HEK293 (cell line): ENCODE data around the gene SST.

Source experiments
- CTCF ChIA-PET: fragments of 350-600 bp; formaldehyde crosslinking; extraction: SDS; loops from one replicate; lab custom pipeline; 2021; ENCODE audit warnings: antibody characterized with exemption; lab: Yijun Ruan, JAX
- POLR2A ChIA-PET: fragments of 300-600 bp; formaldehyde crosslinking; extraction: SDS; loops from one replicate; lab custom pipeline; 2020; ENCODE audit warnings: antibody characterized with exemption, inconsistent platforms; lab: Yijun Ruan, JAX
- H3K27ac ChIP-seq: fragments of 200-500 bp; sonication (Bioruptor generic); 2 replicates; pipeline ENCODE4 v1.5.1; 2014; ENCODE audit warnings: low read depth, low read length, control low read depth, inconsistent platforms; ENCODE audit errors: extremely low read depth
- H3K36me3 ChIP-seq, 2 experiments: fragments of 200-500 bp in 1 of 2; sonication (Bioruptor generic) in 1 of 2; 1 replicate in 1 of 2; 2 replicates in 1 of 2; pipeline ENCODE4 v1.5.1; 2014 to 2017; ENCODE audit warnings: inconsistent platforms in 2 of 2, low read length in 2 of 2; ENCODE audit not compliant: control insufficient read depth in 2 of 2, insufficient read depth in 1 of 2
- H3K4me1 ChIP-seq: fragments of 200-500 bp; sonication (Bioruptor generic); 2 replicates; pipeline ENCODE4 v1.5.1; 2014; ENCODE audit warnings: mild to moderate bottlenecking, low read length, inconsistent platforms; ENCODE audit not compliant: control insufficient read depth, insufficient read depth
- H3K4me3 ChIP-seq: 2 replicates; pipeline ENCODE4 v1.5.1; 2011; ENCODE audit warnings: low read depth, mild to moderate bottlenecking, control low read depth, low read length, moderate library complexity
- H3K9me3 ChIP-seq: fragments of 200-500 bp; sonication (Bioruptor generic); 2 replicates; pipeline ENCODE4 v1.5.1; 2014; ENCODE audit warnings: low read depth, low read length, inconsistent platforms; ENCODE audit not compliant: control insufficient read depth, insufficient read depth
- KLF1 ChIP-seq: fragments of 450-650 bp; formaldehyde crosslinking; IDR thresholded peaks from 2 replicates; pipeline ENCODE4 v1.5.1; 2016; ENCODE audit warnings: missing biosample characterization, missing genetic modification characterization
- OSR2 ChIP-seq: fragments of 450-650 bp; formaldehyde crosslinking; IDR thresholded peaks from 2 replicates; pipeline ENCODE4 v1.5.1; 2016; ENCODE audit warnings: missing biosample characterization, missing genetic modification characterization
- PRDM1 ChIP-seq: fragments of 450-650 bp; formaldehyde crosslinking; IDR thresholded peaks from 2 replicates; pipeline ENCODE4; 2016; ENCODE audit warnings: missing biosample characterization, missing genetic modification characterization
- PRDM10 ChIP-seq: fragments of 450-650 bp; formaldehyde crosslinking; IDR thresholded peaks from 2 replicates; pipeline ENCODE4 v1.5.1; 2016; ENCODE audit warnings: missing biosample characterization, missing genetic modification characterization
- SALL2 ChIP-seq: fragments of 450-650 bp; formaldehyde crosslinking; IDR thresholded peaks from 2 replicates; pipeline ENCODE4 v1.5.0; 2017; ENCODE audit warnings: missing biosample characterization, mild to moderate bottlenecking, missing genetic modification characterization, borderline replicate concordance
- ZBTB1 ChIP-seq: fragments of 450-650 bp; formaldehyde crosslinking; IDR thresholded peaks from 2 replicates; pipeline ENCODE4 v1.5.1; 2016; ENCODE audit warnings: missing biosample characterization, missing genetic modification characterization
- ZBTB44 ChIP-seq: fragments of 450-650 bp; IDR thresholded peaks from 2 replicates; pipeline ENCODE4 v1.5.1; 2018; ENCODE audit warnings: missing biosample characterization, mild to moderate bottlenecking, missing genetic modification characterization
- ZBTB49 ChIP-seq: fragments of 450-650 bp; formaldehyde crosslinking; IDR thresholded peaks from 2 replicates; pipeline ENCODE4 v1.5.1; 2016; ENCODE audit warnings: missing biosample characterization, missing genetic modification characterization, low read depth
- ZFHX2 ChIP-seq: fragments of 450-650 bp; formaldehyde crosslinking; conservative IDR thresholded peaks from 2 replicates; pipeline ENCODE4 v1.5.1; 2016; ENCODE audit warnings: missing biosample characterization, missing genetic modification characterization
- ZFP3 ChIP-seq: fragments of 450-650 bp; formaldehyde crosslinking; IDR thresholded peaks from 2 replicates; pipeline ENCODE4 v1.5.1; 2016; ENCODE audit warnings: low read depth, missing biosample characterization, missing genetic modification characterization
- ZFP41 ChIP-seq: fragments of 450-650 bp; formaldehyde crosslinking; IDR thresholded peaks from 2 replicates; pipeline ENCODE4 v1.5.1; 2016; ENCODE audit warnings: missing biosample characterization, missing genetic modification characterization, borderline replicate concordance
- ZNF10 ChIP-seq: fragments of 450-650 bp; formaldehyde crosslinking; IDR thresholded peaks from 2 replicates; pipeline ENCODE4 v1.5.1; 2017; ENCODE audit warnings: missing biosample characterization, missing genetic modification characterization
- ZNF174 ChIP-seq: fragments of 450-650 bp; formaldehyde crosslinking; IDR thresholded peaks from 2 replicates; pipeline ENCODE4 v1.5.0; 2017; ENCODE audit warnings: missing biosample characterization, mild to moderate bottlenecking, missing genetic modification characterization
- ZNF433 ChIP-seq: fragments of 450-650 bp; formaldehyde crosslinking; IDR thresholded peaks from 2 replicates; pipeline ENCODE4 v1.5.1; 2016; ENCODE audit warnings: missing biosample characterization, missing genetic modification characterization, low read depth
- ZNF48 ChIP-seq: fragments of 450-650 bp; formaldehyde crosslinking; IDR thresholded peaks from 2 replicates; pipeline ENCODE4 v1.5.1; 2016; ENCODE audit warnings: missing biosample characterization, missing genetic modification characterization
- ZNF514 ChIP-seq: fragments of 450-650 bp; formaldehyde crosslinking; IDR thresholded peaks from 2 replicates; pipeline ENCODE4 v1.5.1; 2016; ENCODE audit warnings: missing biosample characterization, missing genetic modification characterization
- ZNF654 ChIP-seq: fragments of 450-650 bp; formaldehyde crosslinking; IDR thresholded peaks from 2 replicates; pipeline ENCODE4 v1.5.1; 2016; ENCODE audit warnings: low read depth, missing biosample characterization, missing genetic modification characterization
- ZNF704 ChIP-seq: fragments of 450-650 bp; formaldehyde crosslinking; IDR thresholded peaks from 2 replicates; pipeline ENCODE4 v1.5.1; 2016; ENCODE audit warnings: missing biosample characterization, missing genetic modification characterization
- ZNF768 ChIP-seq: fragments of 450-650 bp; formaldehyde crosslinking; IDR thresholded peaks from 2 replicates; pipeline ENCODE4 v1.5.1; 2018; ENCODE audit warnings: missing biosample characterization, mild to moderate bottlenecking, missing genetic modification characterization
- ZSCAN18 ChIP-seq: fragments of 450-650 bp; formaldehyde crosslinking; IDR thresholded peaks from 2 replicates; pipeline ENCODE4 v1.5.1; 2016; ENCODE audit warnings: missing biosample characterization, missing genetic modification characterization
- TF ChIP-seq, protein P1 (sequence below): fragments of 450-650 bp; formaldehyde crosslinking; IDR thresholded peaks from 2 replicates; pipeline ENCODE4 v1.5.1; 2016; ENCODE audit warnings: missing biosample characterization, missing genetic modification characterization
- TF ChIP-seq, protein P2 (sequence below): fragments of 450-650 bp; formaldehyde crosslinking; IDR thresholded peaks from 2 replicates; pipeline ENCODE4 v1.5.0; 2017; ENCODE audit warnings: missing biosample characterization, missing genetic modification characterization, borderline replicate concordance

The SST gene

DNA sequence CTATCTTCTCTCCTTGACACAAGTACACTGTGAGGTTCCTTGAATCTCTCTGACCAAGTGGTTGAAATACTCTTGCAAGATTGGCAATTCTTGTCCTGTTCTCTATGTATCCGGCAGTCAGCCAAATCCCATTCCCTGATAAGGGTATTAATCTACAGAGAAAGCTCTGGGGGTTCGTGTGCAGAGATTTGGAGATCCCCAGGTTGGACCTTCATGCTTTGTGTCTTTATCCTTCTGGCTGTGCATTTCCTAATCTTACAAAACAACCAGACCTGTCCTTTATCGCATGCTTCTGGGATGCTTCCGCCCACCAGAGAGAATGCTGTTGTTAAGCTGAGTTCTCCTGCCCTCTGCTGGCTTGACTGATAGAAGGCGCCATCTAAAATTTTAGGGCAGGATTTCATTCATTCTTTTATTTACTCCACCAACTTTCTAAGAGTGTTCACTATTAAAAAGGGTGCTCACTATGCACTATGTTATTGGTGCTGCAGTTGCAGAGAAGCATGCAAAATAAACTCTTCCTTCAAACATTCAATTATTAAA is 8.6 kb upstream of the SST start (continued):
- TF ChIP-seq PRDM10 (tag by site-specific recombination) (no peak), SALL2 (tag by site-specific recombination) (no peak), ZFHX2 (tag by site-specific recombination) (peak; percentile 52), ZNF704 (no peak), ZBTB49 (tag by site-specific recombination) (no peak), OSR2 (tag by site-specific recombination) (no peak), ZSCAN18 (tag by site-specific recombination) (no peak), PRDM1 (no peak), ZBTB1 (tag by site-specific recombination) (no peak), ZNF514 (tag by site-specific recombination) (no peak), ZNF10 (0 out of 2 replicates have a peak, but pooled peaks have one; percentile 36), ZNF654 (peak; percentile 72), ZFP3 (tag by site-specific recombination) (no peak), ZFP41 (tag by site-specific recombination) (no peak)
- TF ChIP-seq, protein P1, sequence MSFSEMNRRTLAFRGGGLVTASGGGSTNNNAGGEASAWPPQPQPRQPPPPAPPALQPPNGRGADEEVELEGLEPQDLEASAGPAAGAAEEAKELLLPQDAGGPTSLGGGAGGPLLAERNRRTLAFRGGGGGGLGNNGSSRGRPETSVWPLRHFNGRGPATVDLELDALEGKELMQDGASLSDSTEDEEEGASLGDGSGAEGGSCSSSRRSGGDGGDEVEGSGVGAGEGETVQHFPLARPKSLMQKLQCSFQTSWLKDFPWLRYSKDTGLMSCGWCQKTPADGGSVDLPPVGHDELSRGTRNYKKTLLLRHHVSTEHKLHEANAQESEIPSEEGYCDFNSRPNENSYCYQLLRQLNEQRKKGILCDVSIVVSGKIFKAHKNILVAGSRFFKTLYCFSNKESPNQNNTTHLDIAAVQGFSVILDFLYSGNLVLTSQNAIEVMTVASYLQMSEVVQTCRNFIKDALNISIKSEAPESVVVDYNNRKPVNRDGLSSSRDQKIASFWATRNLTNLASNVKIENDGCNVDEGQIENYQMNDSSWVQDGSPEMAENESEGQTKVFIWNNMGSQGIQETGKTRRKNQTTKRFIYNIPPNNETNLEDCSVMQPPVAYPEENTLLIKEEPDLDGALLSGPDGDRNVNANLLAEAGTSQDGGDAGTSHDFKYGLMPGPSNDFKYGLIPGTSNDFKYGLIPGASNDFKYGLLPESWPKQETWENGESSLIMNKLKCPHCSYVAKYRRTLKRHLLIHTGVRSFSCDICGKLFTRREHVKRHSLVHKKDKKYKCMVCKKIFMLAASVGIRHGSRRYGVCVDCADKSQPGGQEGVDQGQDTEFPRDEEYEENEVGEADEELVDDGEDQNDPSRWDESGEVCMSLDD (tag by site-specific recombination): no peak

DNA sequence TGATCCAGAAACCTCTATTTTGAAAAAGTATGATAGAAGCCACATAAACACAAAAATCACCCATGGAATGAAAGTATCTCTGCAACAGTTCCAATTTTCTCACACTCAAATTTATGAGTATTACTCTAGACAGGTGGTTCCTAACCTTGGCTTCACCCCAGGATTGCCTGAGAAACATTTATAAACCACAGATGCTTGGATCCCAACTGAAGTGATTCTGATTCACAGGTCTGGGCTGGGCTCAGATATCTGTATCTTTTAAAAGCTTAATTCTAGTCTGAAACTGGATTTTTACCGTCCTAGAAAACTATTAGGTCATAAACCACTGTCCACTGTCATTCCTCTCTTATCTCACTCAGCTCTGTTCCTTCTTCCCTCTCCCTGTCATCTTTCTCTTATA is 7.4 kb upstream of the SST start:
- Histone ChIP-seq H3K36me3 (no peaks in the 10 kb centered on the region), H3K4me3 (no peak overlapping the region), H3K9me3 (no peaks in the 10 kb centered on the region), H3K27ac (no peak overlapping the region), H3K4me1 (no peaks in the 10 kb centered on the region)
- ChIA-PET POLR2A (no interaction called here), CTCF (interaction anchor here (0.6 to 11.0 kb wide), 7 partner anchors 29 to 564 kb away, joined by 3 to 407 read pairs (median 8); no protein-coding TSS in a partner anchor)
- TF ChIP-seq KLF1 (tag by site-specific recombination): no peak
- TF ChIP-seq, protein P2, sequence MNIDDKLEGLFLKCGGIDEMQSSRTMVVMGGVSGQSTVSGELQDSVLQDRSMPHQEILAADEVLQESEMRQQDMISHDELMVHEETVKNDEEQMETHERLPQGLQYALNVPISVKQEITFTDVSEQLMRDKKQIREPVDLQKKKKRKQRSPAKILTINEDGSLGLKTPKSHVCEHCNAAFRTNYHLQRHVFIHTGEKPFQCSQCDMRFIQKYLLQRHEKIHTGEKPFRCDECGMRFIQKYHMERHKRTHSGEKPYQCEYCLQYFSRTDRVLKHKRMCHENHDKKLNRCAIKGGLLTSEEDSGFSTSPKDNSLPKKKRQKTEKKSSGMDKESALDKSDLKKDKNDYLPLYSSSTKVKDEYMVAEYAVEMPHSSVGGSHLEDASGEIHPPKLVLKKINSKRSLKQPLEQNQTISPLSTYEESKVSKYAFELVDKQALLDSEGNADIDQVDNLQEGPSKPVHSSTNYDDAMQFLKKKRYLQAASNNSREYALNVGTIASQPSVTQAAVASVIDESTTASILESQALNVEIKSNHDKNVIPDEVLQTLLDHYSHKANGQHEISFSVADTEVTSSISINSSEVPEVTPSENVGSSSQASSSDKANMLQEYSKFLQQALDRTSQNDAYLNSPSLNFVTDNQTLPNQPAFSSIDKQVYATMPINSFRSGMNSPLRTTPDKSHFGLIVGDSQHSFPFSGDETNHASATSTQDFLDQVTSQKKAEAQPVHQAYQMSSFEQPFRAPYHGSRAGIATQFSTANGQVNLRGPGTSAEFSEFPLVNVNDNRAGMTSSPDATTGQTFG (tag by site-specific recombination): no peak
- TF ChIP-seq ZNF768: no peak
- TF ChIP-seq ZNF433 (tag by site-specific recombination): no peak
- no peak for TF ChIP-seq ZNF174 (tag by site-specific recombination)
- no peak for TF ChIP-seq ZNF48 (tag by site-specific recombination)
- no peak for TF ChIP-seq ZBTB44
